ENCODE data around the gene SHB.

The SHB gene

DNA sequence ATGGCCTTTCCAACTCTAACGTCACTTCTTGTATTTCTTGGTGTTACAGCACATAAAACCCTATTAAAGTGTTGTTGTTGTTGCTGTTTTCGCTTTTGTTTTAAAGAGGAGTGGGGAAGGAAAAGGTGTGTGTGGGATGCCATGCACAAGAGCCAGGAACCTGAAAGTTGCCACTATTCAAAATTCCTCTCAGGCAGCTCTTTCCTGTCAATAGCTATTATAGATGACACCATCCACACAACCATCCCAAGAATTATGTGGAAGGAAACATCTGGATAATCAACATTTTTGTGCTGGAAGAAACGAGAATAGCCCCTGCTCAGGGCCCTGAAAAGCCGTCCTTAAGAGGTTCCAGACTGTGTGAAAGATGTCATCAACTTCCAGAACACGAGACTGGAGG, 79.3 kb downstream of the SHB start:
- no peak for DNase-seq (ENCODE audit: low read depth, low spot score)

DNA sequence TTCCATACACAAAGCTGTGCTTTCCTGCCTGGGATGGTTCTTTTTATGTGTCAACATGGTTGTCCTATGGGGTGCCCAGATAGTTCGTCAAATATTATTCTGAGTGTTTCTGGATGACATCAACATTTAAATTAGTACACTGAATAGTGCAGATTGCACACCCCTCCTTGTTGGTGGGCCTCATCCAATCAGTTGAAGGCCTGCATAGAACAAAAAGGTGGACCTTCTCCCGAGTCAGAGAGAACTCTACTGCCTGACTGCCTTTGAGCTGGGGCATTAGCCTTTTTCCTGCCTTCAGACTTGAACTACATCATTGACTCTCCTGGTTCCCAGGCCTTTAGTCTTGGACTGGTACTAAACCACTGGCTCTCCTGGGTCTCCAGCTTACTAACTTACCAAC, 80.4 kb downstream of the SHB start:
- DNase-seq (ENCODE audit: low read depth, low spot score): no peak

DNA sequence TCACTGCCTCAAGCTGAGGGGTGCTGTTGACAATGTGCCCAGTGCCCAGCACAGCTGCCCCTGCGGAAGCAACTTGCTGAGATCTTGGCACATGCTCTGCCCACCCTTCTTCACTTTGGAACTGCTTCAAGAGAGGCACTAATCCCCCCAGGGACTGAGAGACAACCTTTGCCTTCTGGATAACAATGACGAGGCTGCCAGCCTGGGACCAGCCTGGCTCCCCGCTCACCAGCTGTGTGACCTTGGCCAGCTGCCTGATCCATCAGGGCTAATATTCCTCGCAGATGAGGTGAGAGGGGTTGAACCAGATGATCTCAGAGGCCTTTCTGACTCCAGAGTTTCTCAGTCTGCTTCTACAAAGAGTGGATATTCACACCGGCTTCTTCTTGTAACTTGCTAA, 81.0 kb downstream of the SHB start:
- DNase-seq (ENCODE audit: low read depth, low spot score): no peak

DNA sequence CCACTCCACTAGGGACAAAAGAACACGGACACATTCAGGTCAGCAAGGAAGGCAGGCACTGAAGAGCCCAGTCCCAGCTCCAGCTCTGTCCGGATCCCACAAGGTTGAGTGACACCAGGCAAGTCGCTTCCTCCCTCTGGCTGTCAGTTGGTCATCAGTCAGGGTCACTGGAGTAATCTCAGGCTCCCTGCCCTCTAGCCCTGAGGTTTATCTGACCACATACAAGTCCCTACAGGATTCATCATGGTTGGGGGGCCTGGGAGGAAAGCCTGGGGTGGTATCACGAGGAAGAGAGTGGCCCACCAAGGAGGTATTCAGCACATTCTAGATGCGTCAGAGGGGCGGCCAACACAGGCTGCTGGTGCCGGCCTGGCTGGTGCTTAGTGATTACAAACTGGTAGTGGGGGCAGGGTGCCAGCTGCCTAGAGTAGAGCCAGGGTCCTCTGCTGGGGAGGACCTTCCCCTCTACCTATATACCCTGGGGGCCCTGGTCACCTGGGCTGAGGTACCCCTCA, 81.5 kb downstream of the SHB start:
- no peak for DNase-seq (ENCODE audit: low read depth, low spot score)

DNA sequence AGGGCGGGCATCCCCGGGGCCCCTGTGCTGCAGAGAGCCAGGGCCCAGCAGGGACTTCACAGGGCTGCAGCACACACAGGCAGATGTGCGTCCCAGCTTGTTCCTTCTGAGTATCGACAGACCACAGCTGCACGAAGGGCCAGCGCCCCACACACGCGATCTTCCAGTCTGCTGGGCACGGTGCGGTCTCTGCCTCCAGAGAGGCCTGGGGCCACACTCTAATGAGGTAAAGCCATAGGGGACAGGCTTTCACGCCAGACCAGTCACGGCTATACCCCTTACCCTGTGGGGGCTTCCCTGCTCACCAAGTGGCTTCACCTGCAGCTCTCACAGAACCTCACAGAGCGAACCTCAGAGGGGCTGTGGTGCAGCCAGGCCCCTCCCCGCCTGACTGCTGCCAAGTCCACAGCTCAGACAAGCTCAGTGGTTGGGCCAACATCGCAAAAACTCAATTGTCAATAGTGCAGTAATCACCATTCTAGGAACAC, 82.2 kb downstream of the SHB start:
- no peak for DNase-seq (ENCODE audit: low read depth, low spot score)

DNA sequence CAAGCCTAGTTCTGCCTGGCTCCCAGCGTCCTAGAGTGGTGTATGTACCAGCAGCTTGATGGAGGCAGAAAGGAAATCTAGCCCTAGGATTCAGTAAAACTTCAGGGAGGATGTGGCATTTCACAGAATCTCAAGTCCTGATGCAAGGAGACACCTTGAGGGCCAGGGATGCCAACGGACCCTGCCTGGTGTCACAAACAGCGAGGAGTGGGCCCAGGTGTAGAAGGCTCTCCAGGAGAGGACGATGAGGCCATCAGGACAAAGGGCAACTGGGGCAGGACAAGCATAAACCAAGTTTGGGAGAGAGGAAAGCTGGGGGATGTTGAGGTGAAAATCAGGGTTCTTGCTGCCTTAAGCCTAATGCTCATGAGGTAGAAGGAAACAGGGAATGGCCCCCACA, 83.0 kb downstream of the SHB start:
- no peak for DNase-seq (ENCODE audit: low read depth, low spot score)

DNA sequence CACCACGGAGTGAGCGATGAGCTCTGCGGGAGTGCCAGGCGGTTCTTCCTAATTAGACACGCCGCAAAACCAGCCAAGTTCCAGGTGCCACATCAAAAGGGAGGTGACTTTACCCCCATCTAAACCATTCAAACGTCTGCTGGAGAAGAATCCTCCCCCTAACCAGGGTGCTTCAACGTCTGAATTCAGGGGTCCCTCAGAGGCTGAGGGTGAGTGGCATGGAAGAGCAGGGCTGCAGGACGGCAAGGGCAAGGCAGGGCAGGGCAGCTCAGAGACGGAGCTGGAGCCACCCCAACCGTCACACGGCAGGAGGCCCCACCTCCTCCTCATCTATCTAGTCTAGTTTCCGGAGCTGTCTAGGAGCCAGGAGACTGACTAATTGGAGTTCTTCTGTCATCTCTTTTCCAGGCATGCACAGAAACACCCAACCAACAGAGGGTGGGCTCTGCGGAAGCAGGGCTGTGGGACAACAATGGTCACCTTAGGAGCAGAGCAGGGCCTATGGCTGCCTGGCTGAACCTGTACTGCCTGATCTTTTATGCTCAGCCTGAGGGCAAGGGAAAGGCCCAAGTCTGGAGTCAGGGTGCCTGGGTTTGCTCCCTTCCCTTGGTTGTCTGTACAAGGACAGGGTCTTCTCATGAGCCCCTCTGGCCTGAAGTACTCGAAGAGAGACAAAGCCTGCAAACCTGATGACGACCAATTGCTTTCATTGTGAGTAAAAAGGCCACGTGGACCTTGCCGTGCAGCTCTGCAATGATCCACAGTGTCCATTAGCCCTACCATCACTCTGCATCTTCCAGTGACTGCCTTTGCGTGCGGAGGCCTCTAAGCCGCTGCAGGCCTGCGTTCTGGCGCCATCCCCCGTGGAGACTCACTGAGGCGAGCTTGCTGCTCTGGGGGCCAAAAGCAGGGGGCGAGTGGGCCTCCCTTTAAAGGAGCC, 84.1 kb downstream of the SHB start:
- DNase-seq (ENCODE audit: low read depth, low spot score): no peak

DNA sequence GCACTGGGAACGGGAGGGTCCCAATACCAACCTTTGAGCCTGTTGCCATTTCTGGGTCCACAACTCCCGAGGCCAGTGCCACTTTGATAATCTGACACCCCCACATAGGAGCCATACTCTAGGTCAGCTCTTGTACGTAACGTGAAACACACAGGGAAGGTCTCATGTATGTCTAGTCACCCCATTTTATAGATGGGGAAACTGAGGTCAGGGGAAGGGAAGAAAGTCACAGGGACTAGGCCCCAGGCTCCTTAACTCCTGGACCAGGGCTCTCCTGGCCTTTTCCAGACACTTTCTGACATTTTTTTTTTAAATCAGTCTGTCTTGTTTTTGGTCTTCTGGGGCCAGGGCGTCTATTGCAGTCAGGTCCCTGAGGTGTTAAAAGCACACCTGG, 84.8 kb downstream of the SHB start:
- no peak for DNase-seq (ENCODE audit: low read depth, low spot score)

DNA sequence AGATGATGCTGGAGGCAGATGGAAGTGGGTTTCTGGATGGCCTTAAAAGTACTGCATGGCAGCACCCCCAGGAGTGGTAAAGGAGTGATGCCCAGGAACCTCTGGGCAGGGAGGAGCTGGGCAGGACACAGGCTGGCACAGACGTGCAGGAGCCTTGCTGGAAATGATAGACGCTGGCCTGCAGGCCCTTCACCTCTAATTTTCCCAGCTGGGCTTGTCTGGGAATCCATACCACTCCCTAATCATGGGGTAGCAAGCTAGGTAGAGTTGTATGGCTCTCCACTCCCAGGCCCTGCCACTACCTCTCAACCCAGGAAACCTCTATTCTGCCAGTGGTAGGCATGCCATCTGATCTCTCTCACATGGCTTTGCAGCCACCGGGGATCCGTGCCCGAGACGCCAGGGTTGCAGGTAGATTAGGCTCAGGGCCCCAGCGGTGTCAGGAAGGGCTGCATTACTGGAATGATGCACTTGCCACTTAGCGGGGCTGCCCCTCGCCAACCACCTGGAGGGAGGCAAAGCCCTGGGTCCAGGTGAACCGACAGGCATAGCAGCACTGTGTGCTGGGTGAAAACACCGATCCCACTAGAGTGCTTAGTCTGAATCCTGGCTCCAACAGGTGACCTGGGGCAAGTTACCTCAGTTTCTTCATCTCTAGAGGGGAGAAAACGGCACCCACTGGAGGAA, 85.5 kb downstream of the SHB start:
- no peak for DNase-seq (ENCODE audit: low read depth, low spot score)

DNA sequence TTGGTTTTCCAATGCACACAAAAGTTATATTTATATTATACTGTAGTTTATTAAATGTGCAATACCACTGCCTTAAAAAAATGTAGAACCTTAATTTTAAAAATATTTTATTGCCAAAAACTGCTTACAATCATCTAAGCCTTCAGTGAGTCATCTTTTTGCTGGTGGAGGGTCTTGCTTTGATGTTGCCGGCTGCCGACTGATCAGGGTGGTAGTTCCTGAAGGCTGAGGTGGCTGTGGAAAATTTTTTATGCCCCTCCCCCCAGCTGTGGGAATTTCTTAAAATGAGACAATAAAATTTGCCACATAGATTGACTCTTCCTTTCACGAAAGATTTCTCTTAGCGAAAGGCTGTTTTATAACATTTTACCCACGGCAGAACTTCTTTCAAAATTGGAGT, 89.2 kb downstream of the SHB start:
- no peak for DNase-seq (ENCODE audit: low read depth, low spot score)

DNA sequence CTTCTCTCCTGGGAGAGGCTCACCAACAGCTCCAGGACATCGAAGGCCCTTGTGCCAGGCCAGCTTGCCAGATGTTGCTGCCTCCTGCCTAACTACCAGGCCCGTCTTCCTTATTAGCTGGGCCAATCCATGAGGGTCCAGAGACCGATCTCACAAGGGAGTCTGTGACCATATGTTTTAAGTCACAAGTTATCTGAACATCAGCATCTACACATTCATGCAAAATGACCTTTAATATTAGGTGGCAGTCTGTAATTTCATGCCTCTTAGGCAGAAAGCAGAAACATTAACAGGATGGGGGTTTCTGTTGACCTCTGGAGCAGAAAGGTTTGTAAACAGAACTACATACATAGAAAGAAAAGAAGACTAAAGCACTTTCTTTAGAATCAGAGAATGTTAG, 90.0 kb downstream of the SHB start:
- no peak for DNase-seq (ENCODE audit: low read depth, low spot score)

DNA sequence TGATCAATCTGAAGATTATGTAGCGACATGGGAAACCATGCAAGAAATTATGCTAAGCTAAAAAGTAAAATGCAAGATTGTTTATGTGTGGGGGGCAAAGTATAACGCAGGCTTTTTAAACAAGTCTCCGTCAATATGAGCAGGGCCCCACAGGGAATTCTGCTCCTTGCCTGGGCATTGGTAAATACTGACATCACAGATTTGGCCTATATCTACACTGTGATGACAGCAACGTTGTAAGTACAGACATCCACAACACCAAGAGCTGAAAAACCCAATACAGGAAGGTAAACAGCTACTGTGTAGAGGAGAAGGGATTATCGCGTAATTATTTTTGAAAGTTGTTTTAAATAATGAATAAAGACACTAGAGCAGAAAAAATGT, 90.6 kb downstream of the SHB start:
- no peak for DNase-seq (ENCODE audit: low read depth, low spot score)

DNA sequence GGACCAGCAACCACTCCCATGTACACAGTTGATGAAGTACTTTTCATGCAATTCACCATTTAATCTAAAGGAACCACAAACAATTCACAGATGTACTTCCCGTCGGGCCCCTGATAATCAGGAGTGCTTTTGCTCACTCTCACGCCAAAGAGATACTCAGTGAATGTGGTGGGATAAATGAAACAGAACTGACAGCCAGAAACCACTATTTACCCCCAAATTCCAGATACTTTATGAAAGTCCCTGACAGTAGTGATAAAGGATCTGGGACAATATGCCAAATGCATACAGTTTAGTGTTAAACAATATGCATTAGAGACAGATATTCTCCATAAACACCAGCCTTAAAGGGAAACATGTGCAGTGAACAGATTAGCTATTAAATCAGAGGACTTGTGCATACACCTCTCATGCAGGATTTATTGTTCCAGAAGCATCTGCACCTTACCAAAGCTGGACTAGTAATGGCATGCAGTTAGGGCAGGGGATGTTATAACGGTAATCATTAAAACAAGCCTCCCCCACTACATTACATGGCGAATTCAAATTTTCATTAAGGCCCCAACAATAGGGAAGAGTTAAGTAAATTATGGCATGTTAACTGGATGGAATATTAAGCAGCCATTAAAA, 91.1 kb downstream of the SHB start:
- DNase-seq (ENCODE audit: low read depth, low spot score): no peak

DNA sequence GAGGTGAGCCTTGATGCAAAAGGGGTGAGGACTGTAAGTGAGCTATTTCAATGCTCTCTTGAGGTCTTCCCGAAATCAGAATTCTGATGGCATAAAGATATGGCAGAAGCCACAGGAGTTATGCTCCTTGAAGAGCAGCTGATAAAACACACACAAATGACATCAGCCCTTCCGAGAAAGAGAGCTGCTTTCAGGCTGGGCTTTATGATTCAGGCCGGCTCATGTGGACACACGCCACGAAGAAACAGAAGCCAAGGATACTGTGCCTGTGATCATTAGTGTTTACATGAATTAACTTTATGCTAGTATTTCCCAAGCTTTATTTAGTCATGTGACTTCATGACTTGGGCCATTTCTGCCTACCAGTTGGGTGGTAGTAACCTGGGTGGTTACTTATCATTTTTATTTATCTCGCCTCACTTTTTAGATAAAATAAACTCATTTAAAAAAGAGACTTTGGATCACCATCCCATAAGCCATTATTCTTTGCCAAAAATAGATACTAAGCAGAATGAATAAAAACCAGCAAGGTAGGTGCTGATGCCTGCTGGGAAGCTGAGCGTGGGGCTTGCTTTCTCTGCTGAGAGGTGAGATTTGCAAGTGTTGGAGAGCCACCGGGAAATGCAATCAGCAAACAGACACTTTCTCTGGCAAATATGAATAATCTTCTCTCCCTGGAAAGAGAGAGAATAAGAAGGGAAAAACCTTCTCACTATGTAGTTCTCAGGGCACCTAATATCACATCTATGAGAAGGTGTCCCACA, 92.1 kb downstream of the SHB start:
- peak; percentile 75 for DNase-seq (ENCODE audit: low read depth, low spot score)

DNA sequence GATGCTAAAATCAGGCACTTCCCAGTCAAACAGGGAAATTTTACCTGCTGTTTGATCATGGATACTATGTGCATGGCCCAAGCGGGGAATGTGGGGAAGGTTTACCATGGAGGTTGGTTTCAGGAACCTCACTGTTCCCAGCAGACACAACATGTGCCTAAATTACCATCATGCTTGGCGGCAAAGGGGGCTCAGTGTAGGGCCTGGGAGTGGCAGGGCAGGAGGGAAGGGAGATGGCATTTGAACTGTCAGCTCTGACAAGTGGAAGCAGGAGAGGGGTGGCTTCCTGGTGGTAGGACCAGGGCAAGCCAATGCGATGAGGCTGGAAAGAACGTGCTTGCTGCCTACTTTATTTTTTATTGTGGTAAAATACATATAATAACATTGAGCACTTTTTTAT, 93.4 kb downstream of the SHB start:
- no peak for DNase-seq (ENCODE audit: low read depth, low spot score)

DNA sequence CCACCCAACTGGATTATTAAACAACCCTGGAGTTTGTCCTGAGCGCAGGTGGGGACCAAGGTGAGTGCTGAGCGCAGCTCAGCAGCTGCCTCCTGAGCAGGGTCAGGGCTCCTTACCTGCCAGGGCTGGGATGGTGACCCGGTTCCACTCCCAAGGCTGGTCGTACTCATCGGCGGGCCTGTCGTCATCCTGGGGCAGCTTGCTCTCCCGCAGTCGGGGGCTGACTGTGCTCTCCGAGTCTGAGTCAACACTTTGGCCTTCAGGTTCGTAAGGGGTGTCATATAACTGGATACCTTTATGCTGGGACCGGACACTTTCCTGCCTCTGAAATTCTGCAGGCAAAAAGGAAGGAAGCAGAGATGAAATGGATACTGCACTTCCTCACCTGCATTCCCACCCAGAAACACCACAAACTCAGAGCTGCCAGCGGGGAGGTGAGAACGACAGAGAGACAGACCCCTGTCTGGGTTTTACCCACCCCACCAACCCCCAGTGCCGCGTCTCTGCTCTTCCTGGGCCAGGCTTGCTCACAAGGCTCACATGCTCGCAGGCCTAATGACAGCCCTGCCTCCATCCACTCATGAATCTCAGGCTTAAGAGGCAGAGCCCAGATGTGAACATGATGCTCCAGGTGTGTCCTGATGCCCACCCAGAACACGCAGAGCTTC, 94.4 kb downstream of the SHB start:
- DNase-seq (ENCODE audit: low read depth, low spot score): no peak

DNA sequence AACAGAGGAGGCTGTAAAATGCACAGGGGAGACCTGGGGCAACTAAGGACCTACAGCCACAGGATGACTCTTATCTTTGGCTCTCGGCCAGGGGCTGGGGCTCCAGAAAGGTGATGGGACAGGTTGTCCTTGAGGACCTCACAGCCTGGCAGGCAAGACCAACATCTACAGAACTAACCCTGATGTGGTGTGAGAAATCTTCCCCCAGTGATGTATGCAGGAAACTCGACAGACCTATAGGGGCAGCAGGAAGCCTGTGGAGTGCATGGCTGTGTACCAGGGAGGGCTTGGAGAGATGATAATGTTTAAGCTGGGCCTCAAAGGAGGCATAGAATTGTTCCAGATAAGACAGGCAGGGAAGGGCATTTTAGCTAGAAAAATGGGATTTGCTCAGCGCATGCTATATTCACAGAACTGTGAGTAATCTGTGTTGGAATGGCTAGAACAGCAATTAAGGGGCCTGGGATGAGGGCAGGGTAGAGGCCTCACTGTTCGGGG, 96.6 kb downstream of the SHB start:
- DNase-seq (ENCODE audit: low read depth, low spot score): no peak

DNA sequence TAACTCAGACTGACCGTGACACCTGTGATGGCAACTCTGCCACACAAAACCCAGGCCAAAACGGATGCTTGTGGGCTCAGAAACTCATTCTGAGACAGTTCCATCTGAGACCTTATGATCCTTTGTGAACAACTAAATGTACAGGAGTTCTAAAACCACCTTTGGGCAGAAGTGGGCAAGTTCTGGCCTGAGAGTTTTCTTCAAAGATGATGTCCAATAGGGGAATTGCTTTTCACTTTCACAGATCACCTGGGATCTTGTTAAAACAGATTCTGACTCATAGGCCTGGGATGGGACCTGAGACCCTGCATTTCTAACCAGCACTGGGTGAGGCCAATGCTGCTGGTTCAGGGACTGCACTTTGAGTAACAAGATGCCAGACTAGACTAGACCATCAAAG, 97.3 kb downstream of the SHB start:
- DNase-seq (ENCODE audit: low read depth, low spot score): no peak

DNA sequence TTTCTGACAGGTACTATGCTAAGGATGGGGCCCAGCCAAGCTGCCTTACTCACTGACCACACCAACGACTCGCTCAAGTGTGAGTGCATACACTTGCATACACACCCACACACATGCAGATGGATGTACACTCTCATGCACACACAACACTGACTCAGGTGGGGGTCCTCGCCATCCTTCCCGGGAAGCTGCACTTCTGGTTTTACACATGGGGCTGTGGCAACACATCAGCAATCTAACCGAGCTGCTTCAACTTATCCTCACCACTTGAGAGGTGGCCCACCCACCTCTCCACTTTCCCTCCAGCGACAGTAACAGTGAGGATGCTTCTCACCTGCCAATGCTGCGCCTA, 97.9 kb downstream of the SHB start:
- no peak for DNase-seq (ENCODE audit: low read depth, low spot score)

DNA sequence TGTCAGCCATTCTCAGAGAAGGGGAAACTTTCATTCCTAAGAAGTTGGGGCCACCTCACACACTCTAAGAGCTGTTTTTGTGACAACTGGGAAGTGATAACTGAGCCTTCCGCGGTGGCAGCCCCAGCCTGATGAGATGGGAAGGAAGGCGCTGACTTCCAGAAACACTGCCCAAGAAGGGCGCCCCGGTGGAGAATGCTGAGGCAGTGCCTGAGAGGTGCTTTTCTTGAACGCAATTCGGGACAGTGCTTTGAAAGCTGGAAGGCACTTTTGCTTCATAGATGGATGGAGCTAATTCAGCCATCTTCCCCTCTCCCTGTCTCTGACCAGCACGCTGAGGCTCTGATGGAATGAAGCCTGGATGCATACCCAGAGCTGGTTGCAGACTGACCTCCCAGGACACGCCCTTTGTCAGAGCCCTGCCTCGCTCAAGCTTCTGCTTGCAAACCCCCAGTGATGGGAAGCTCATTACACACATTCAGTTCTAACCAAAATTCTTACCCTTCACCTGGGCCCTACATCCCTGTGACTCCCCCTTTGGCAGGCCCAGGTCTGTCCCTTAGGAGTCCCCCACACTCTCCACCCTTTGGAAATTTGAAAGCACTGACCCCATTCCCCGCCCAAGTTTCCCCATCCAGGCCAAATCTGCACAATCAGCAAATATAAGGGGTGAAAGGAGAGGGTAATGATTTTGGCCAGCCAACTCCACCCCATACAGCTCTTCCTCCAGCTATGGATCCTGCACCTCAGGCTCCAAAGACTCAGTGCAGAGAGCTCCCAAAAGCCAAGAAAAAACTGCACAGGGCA, 98.5 kb downstream of the SHB start:
- no peak for DNase-seq (ENCODE audit: low read depth, low spot score)
